ENCODE data around the gene MAEA.

Gene MAEA

DNA sequence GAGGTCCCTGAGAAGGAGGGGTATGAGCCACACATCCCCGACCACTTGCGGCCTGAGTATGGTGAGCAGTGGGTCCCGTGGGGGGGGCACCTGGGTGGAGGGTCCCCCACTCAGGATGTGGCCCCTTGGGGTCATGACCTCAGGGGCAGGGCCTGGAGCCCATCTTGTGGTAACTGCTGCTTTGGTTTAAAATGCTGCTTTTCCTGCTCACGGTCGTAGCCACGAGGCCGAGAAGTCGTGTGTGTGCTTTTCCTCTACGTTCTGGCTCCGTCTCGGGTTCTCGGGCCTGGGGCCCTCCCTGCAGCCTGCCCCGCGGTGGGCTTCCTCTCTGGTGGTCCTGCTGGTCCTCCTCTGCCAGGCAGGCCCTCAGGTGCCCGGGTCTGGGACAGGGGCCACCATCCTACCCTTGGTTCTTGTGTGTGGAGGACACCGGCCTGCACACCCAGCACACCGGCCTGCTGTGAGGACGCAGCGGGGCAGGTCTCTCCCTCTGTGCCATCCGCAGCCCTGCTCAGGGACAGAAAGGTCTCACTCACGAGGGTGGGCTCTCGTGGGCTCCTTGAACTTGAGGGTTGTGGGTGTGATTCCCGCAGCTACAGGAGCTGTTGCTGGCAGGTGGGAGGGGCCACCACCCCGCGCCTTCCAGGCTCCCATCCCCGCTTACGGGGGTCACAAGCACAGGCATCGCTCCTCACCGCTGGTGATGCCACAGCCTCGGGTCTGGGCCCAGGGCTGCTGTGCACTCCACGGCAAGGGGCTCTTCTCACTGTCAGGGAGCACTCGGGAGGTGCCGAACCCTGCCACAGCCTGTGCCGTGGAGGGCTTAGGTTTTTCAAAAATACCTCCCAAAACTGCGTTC, 76.9 kb downstream of the MAEA start:
- ChIA-PET POLR2A (no interaction called here), CTCF (interaction anchor here (1.0 to 2.5 kb wide), 2 partner anchors 11 kb away, joined by 3 to 22 read pairs; no protein-coding TSS in a partner anchor)
- TF ChIP-seq, protein P1, sequence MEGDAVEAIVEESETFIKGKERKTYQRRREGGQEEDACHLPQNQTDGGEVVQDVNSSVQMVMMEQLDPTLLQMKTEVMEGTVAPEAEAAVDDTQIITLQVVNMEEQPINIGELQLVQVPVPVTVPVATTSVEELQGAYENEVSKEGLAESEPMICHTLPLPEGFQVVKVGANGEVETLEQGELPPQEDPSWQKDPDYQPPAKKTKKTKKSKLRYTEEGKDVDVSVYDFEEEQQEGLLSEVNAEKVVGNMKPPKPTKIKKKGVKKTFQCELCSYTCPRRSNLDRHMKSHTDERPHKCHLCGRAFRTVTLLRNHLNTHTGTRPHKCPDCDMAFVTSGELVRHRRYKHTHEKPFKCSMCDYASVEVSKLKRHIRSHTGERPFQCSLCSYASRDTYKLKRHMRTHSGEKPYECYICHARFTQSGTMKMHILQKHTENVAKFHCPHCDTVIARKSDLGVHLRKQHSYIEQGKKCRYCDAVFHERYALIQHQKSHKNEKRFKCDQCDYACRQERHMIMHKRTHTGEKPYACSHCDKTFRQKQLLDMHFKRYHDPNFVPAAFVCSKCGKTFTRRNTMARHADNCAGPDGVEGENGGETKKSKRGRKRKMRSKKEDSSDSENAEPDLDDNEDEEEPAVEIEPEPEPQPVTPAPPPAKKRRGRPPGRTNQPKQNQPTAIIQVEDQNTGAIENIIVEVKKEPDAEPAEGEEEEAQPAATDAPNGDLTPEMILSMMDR (IDR thresholded peaks at IDR 0.05; ENCODE audit: insufficient read depth, low read length, missing control alignments): no peak
- no peak overlapping the region for H3K4me3 ChIP-seq (ENCODE audit: low read depth, low read length)
- DNase-seq (ENCODE audit: low read depth, low spot score): no peak

- ChIA-PET POLR2A (no interaction called here), CTCF (interaction anchor here (1.0 kb wide), 1 partner anchor 11 kb away, joined by 3 read pairs; no protein-coding TSS in a partner anchor)
- TF ChIP-seq, protein P1 (IDR thresholded peaks at IDR 0.05; ENCODE audit: insufficient read depth, low read length, missing control alignments): no peak
- no peak for DNase-seq (ENCODE audit: low read depth, low spot score)
- H3K4me3 ChIP-seq (ENCODE audit: low read depth, low read length): no peak overlapping the region
Measured at GRCh38 chr4:1367230-1367935, 77.7 kb downstream of the MAEA start.

DNA sequence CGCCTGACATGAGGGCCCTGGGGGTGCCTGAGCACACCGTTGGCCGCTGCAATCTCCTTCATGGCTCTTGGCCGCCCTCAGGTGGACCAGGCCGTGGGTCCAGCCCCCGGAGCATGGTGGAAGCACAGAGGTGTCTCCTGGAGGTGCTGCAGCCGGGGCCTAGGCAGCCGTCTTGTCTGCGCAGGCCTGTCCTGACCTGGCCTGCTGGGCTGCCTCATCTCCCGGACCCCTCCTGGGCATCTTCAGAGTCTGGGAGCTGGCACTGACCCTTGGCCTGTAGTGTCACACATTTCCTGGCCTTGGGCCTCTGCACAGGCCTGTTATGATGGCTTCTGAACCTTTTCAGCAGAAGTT, 78.2 kb downstream of the MAEA start:
- ChIA-PET POLR2A (no interaction called here), CTCF (interaction anchor here (1.0 kb wide), 1 partner anchor 12 kb away, joined by 3 read pairs; no protein-coding TSS in a partner anchor)
- TF ChIP-seq, protein P1 (IDR thresholded peaks at IDR 0.05; ENCODE audit: insufficient read depth, low read length, missing control alignments): no peak
- DNase-seq (ENCODE audit: low read depth, low spot score): no peak
- no peak overlapping the region for H3K4me3 ChIP-seq (ENCODE audit: low read depth, low read length)

DNA sequence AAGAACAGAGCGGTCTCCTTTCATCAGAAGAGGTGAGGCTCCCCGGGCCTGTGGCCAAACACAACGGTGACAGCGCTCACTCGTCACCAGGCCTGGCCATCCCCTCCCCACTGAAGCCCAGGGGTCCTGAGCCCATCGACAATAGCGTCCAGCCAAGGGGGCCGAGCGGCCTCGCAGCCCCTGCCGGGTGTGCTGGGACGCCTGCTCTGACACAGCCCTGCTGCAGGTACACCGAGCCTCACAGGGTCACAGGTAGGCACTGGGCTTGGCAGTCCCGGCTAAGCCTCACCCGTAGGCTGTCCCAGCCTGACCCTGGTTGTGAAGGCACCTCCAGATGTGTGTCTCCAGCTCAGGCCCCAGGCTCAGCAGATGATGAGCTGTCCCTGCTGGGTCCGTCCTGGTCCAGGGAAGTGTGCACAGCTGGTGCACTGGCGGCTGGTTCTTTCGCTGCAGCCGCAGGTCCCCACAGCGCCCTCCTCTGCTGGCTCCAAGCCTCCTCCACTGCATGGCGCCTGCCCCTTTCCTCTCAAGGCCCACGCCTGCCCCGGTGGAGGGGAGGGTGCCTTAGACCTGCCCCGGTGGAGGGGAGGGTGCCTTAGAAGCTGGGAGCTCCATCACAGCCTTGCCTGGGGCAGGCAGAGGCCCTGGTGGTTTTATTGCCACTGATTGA, 78.9 kb downstream of the MAEA start:
- TF ChIP-seq, protein P1 (IDR thresholded peaks at IDR 0.05; ENCODE audit: insufficient read depth, low read length, missing control alignments): no peak
- no peak overlapping the region for H3K4me3 ChIP-seq (ENCODE audit: low read depth, low read length)
- no peak for DNase-seq (ENCODE audit: low read depth, low spot score)
- ChIA-PET POLR2A (no interaction called here), CTCF (interaction anchor here (1.0 kb wide), 1 partner anchor 13 kb away, joined by 5 read pairs; no protein-coding TSS in a partner anchor)

- POLR2A ChIA-PET: no interaction called here
- no peak overlapping the region for H3K4me3 ChIP-seq (ENCODE audit: low read depth, low read length)
- no peak for DNase-seq (ENCODE audit: low read depth, low spot score)
- CTCF ChIA-PET: interaction anchor here (1.0 kb wide), 1 partner anchor 13 kb away, joined by 5 read pairs; no protein-coding TSS in a partner anchor
- TF ChIP-seq, protein P1 (IDR thresholded peaks at IDR 0.05; ENCODE audit: insufficient read depth, low read length, missing control alignments): no peak
Measured at GRCh38 chr4:1369091-1369450, 79.4 kb downstream of the MAEA start.

All from AG04449 (cell line).